Liver (tissue), 9 donors: ENCODE data around the gene CCND1. TPM values are rescaled to one million over a fixed set of nuclear protein-coding genes. Genes with fewer than 3 reads are reported as not detected.

Experiments used
- DNase-seq: peaks from one replicate; pipeline ENCODE4 v3.0.0-alpha.2; 2017; ENCODE audit warnings: low spot score
- H3K27ac ChIP-seq, 2 donors: one replicate each; pipeline ENCODE4 v1.7.0; 2013; ENCODE audit warnings: inconsistent platforms in 2 of 2, low read length in 2 of 2, control low read depth in 1 of 2, low read depth in 1 of 2, mild to moderate bottlenecking in 1 of 2
- H3K27me3 ChIP-seq, 4 donors: one replicate each; pipeline versions ENCODE4 v1.6.1 to v1.7.0; 2013; ENCODE audit warnings: low read length in 3 of 4, inconsistent platforms in 1 of 4, mild to moderate bottlenecking in 1 of 4, moderate library complexity in 1 of 4; ENCODE audit not compliant: control insufficient read depth in 4 of 4, insufficient read depth in 4 of 4
- H3K36me3 ChIP-seq, 4 donors: one replicate each; pipeline versions ENCODE4 v1.6.1 to v1.7.0; 2013; ENCODE audit warnings: low read length in 3 of 4, mild to moderate bottlenecking in 3 of 4, low read depth in 1 of 4, moderate library complexity in 1 of 4; ENCODE audit not compliant: control insufficient read depth in 4 of 4, insufficient read depth in 3 of 4
- H3K4me1 ChIP-seq, 4 donors: one replicate each; pipeline versions ENCODE4 v1.6.1 to v1.7.0; 2013; ENCODE audit warnings: low read length in 3 of 4, mild to moderate bottlenecking in 3 of 4, moderate library complexity in 1 of 4; ENCODE audit not compliant: control insufficient read depth in 4 of 4, insufficient read depth in 4 of 4
- H3K4me3 ChIP-seq, 3 donors: one replicate each; pipeline versions ENCODE4 v1.6.1 to v1.7.0; 2013; ENCODE audit warnings: low read length in 3 of 3, control low read depth in 1 of 3, low read depth in 1 of 3, mild to moderate bottlenecking in 1 of 3
- H3K9ac ChIP-seq, 2 donors: one replicate each; pipeline ENCODE4 v1.7.0; 2013; ENCODE audit warnings: low read length in 2 of 2, mild to moderate bottlenecking in 2 of 2, moderate library complexity in 2 of 2, control low read depth in 1 of 2, low read depth in 1 of 2
- H3K9me3 ChIP-seq, 4 donors: one replicate each; pipeline versions ENCODE4 v1.6.1 to v1.7.0; 2013; ENCODE audit warnings: low read length in 3 of 4; ENCODE audit not compliant: control insufficient read depth in 4 of 4
- ATF3 ChIP-seq: IDR thresholded peaks from 2 replicates; pipeline ENCODE4 v1.6.1; 2016; ENCODE audit warnings: antibody characterized with exemption
- EGR1 ChIP-seq, 2 donors: IDR thresholded peaks; 2 replicates each; pipeline ENCODE4 v1.6.1; 2016 to 2018; ENCODE audit warnings: antibody characterized with exemption in 2 of 2, low read depth in 2 of 2
- FOXA1 ChIP-seq: IDR thresholded peaks from 2 replicates; pipeline ENCODE4 v1.6.1; 2016; ENCODE audit warnings: antibody characterized with exemption
- FOXA2 ChIP-seq: IDR thresholded peaks from 2 replicates; pipeline ENCODE4 v1.6.1; 2016; ENCODE audit warnings: antibody characterized with exemption
- GABPA ChIP-seq, 2 donors: IDR thresholded peaks in 1 of 2; conservative IDR thresholded peaks in 1 of 2; 2 replicates each; pipeline ENCODE4 v1.6.1; 2016; ENCODE audit warnings: antibody characterized with exemption in 2 of 2, mild to moderate bottlenecking in 1 of 2, moderate library complexity in 1 of 2
- HNF4A ChIP-seq, 2 donors: conservative IDR thresholded peaks; 2 replicates each; pipeline ENCODE4 v1.6.1; 2016; ENCODE audit warnings: antibody characterized with exemption in 2 of 2, mild to moderate bottlenecking in 2 of 2
- HNF4G ChIP-seq: IDR thresholded peaks from 2 replicates; pipeline ENCODE4 v1.6.1; 2016; ENCODE audit warnings: antibody characterized with exemption
- JUND ChIP-seq, 2 donors: IDR thresholded peaks; 2 replicates each; pipeline ENCODE4 v1.6.1; 2016; ENCODE audit warnings: antibody characterized with exemption in 2 of 2
- MAX ChIP-seq: IDR thresholded peaks from 2 replicates; pipeline ENCODE4 v1.6.1; 2016; ENCODE audit warnings: antibody characterized with exemption
- NR2F2 ChIP-seq: IDR thresholded peaks from 2 replicates; pipeline ENCODE4 v1.6.1; 2016; ENCODE audit warnings: antibody characterized with exemption
- RAD21 ChIP-seq, 2 donors: IDR thresholded peaks; 2 replicates each; pipeline ENCODE4 v1.6.1; 2016; ENCODE audit warnings: antibody characterized with exemption in 2 of 2, mild to moderate bottlenecking in 2 of 2
- REST ChIP-seq: IDR thresholded peaks from 2 replicates; pipeline ENCODE4 v1.6.1; 2016; ENCODE audit warnings: antibody characterized with exemption, mild to moderate bottlenecking
- RXRA ChIP-seq, 2 donors: IDR thresholded peaks; 2 replicates each; pipeline ENCODE4 v1.6.1; 2017 to 2018; ENCODE audit warnings: antibody characterized with exemption in 2 of 2, mild to moderate bottlenecking in 1 of 2
- SP1 ChIP-seq: IDR thresholded peaks from 2 replicates; pipeline ENCODE4 v1.6.1; 2018; ENCODE audit warnings: antibody characterized with exemption, mild to moderate bottlenecking
- TAF1 ChIP-seq: conservative IDR thresholded peaks from 2 replicates; pipeline ENCODE4 v1.6.1; 2016; ENCODE audit warnings: antibody characterized with exemption, mild to moderate bottlenecking
- YY1 ChIP-seq: IDR thresholded peaks from 2 replicates; pipeline ENCODE4 v1.6.1; 2016; ENCODE audit warnings: antibody characterized with exemption, mild to moderate bottlenecking
- ZBTB33 ChIP-seq: IDR thresholded peaks from 2 replicates; pipeline ENCODE4 v1.6.1; 2016; ENCODE audit warnings: antibody characterized with exemption
- WGBS: extraction: QIAGEN DNeasy Blood & Tissue Kit; methylation state at CpG from one replicate; pipeline ENCODE4 v1.1.7; 2013; 5-methylcytosine and 5-hydroxymethylcytosine counted together
- polyA plus RNA-seq, 2 donors: library from polyadenylated mRNA; stranded (reverse) in 1 of 2; unstranded in 1 of 2; fragments of 200-250 nt in 1 of 2; fragments of >200 nt in 1 of 2; fragmentation: Nextera tagmentation in 1 of 2; extraction: Ambion mirVana in 1 of 2; gene quantifications; one replicate each; pipeline versions ENCODE4 v1.2.1 to v1.2.3, GENCODE V29; 2013 to 2015
- total RNA-seq, 2 donors: library from RNA; depleted of rRNA; stranded (reverse); fragments of >200 nt; gene quantifications; one replicate each; pipeline ENCODE4 v1.2.3, GENCODE V29; 2014
- TF ChIP-seq, protein P1 (sequence below): fragments of 150-350 bp; IDR thresholded peaks from 2 replicates; pipeline ENCODE4 v1.5.1; 2017; ENCODE audit warnings: improper control_type of control experiment, low read depth, low read length; ENCODE audit not compliant: missing input control
- donor health status: healthy.
- donor health status: healthy.
- donor health status: healthy.
- donor health status: healthy.
- donor health status: healthy.

CCND1 gene
- total and polyA plus RNA-seq, 4 donors: 28.9 to 100 (median 53.3) TPM

- Histone ChIP-seq H3K4me3 (no peak overlapping the region), H3K9ac (no peak overlapping the region), H3K36me3 (no peaks in the 10 kb centered on the region), H3K27ac (no peak overlapping the region), H3K4me1 (peaks cover 4 to 11% (median 7%) of the 10 kb centered on the region in 4 donors), H3K27me3 (peaks cover 0 to 6% (median 3%) of the 10 kb centered on the region in 4 donors), H3K9me3 (no peaks in the 10 kb centered on the region)
- TF ChIP-seq, protein P1, sequence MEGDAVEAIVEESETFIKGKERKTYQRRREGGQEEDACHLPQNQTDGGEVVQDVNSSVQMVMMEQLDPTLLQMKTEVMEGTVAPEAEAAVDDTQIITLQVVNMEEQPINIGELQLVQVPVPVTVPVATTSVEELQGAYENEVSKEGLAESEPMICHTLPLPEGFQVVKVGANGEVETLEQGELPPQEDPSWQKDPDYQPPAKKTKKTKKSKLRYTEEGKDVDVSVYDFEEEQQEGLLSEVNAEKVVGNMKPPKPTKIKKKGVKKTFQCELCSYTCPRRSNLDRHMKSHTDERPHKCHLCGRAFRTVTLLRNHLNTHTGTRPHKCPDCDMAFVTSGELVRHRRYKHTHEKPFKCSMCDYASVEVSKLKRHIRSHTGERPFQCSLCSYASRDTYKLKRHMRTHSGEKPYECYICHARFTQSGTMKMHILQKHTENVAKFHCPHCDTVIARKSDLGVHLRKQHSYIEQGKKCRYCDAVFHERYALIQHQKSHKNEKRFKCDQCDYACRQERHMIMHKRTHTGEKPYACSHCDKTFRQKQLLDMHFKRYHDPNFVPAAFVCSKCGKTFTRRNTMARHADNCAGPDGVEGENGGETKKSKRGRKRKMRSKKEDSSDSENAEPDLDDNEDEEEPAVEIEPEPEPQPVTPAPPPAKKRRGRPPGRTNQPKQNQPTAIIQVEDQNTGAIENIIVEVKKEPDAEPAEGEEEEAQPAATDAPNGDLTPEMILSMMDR: no peak
- TF ChIP-seq HNF4A (conservative IDR thresholded peaks at IDR 0.05) (no peak), JUND (IDR thresholded peaks at IDR 0.05) (no peak), NR2F2 (no peak)
- DNase-seq: no peak
- 97% methylated on average over 2 of the region's 2 CpGs for WGBS
Measured at GRCh38 chr11:69698362-69698761, 57.4 kb downstream of the CCND1 start.

GRCh38 chr11:69699213-69699612 lies 58.3 kb downstream of the CCND1 start:
- no peak for TF ChIP-seq ATF3
- no peak for TF ChIP-seq FOXA2
- no peak for TF ChIP-seq RAD21 (IDR thresholded peaks at IDR 0.05)
- TF ChIP-seq NR2F2: no peak
- no peak for TF ChIP-seq YY1
- TF ChIP-seq, protein P1: no peak
- TF ChIP-seq HNF4G: no peak
- TF ChIP-seq TAF1: no peak
- TF ChIP-seq RXRA (IDR thresholded peaks at IDR 0.05): no peak
- TF ChIP-seq GABPA (IDR thresholded peaks at IDR 0.05 in 1 of 2, conservative IDR thresholded peaks at IDR 0.05 in 1 of 2): no peak
- TF ChIP-seq JUND (IDR thresholded peaks at IDR 0.05): no peak
- no peak for TF ChIP-seq ZBTB33
- no peak for TF ChIP-seq SP1
- TF ChIP-seq EGR1 (IDR thresholded peaks at IDR 0.05; ENCODE audit: low read depth in 2 of 2): no peak
- TF ChIP-seq FOXA1: no peak
- TF ChIP-seq REST: no peak
- no peak for TF ChIP-seq MAX
- no peak for TF ChIP-seq HNF4A (conservative IDR thresholded peaks at IDR 0.05)
- no peak for DNase-seq
- no peak overlapping the region for H3K27ac ChIP-seq

More at GRCh38 chr11:69699213-69699612, 58.3 kb downstream of the CCND1 start:
- peaks cover 0 to 14% (median 3%) of the 10 kb centered on the region in 4 donors for H3K27me3 ChIP-seq
- no peak overlapping the region for H3K4me3 ChIP-seq
- WGBS: 89% methylated on average over 13 of the region's 13 CpGs
- H3K36me3 ChIP-seq: no peaks in the 10 kb centered on the region
- no peaks in the 10 kb centered on the region for H3K9me3 ChIP-seq
- H3K9ac ChIP-seq: no peak overlapping the region
- H3K4me1 ChIP-seq: peaks cover 4 to 17% (median 8%) of the 10 kb centered on the region in 4 donors
